Measurements from ENCODE around the gene SQSTM1. TPM values are rescaled to one million over a fixed set of nuclear protein-coding genes. Genes with fewer than 3 reads are reported as not detected.

Gene SQSTM1
- total RNA-seq, 2 experiments from 2014 or later = 70.6 to 87.6 TPM

GRCh38 chr5:179812135-179812825, 8.4 kb upstream of the SQSTM1 start:
- no peaks in the 10 kb centered on the region for H3K27me3 Mint-ChIP-seq
- no peaks in the 10 kb centered on the region for H3K4me1 Mint-ChIP-seq
- CTCF ChIA-PET = interaction anchor here (0.6 to 2.2 kb wide), 3 partner anchors 10 to 545 kb away, joined by 3 to 11 read pairs (median 4); no protein-coding TSS in a partner anchor

GRCh38 chr5:179812997-179813607, 7.6 kb upstream of the SQSTM1 start:
- ATAC-seq (no peak), DNase-seq (no peak)
- no peak overlapping the region for H3K4me3 Mint-ChIP-seq
- H3K9me3 Mint-ChIP-seq (ENCODE audit: low read depth) = no peaks in the 10 kb centered on the region
- intact Hi-C loops (cut with DNase I, micrococcal nuclease) = no loop called here
- H3K27ac Mint-ChIP-seq = no peak overlapping the region
- H3K4me1 Mint-ChIP-seq = peaks cover 3% of the 10 kb centered on the region
- H3K36me3 Mint-ChIP-seq (ENCODE audit: low read depth) = peaks cover 27% of the 10 kb centered on the region
- CTCF ChIA-PET = interaction anchor here (0.6 kb wide), 1 partner anchor 544 kb away, joined by 3 read pairs; no protein-coding TSS in a partner anchor
- H3K27me3 Mint-ChIP-seq = peaks cover under 1% of the 10 kb centered on the region
- POLR2A ChIA-PET = no interaction called here

More at GRCh38 chr5:179812135-179812825, 8.4 kb upstream of the SQSTM1 start:
- POLR2A ChIA-PET = no interaction called here
- intact Hi-C loops (cut with DNase I, micrococcal nuclease) = no loop called here
- H3K4me3 Mint-ChIP-seq = no peak overlapping the region
- no peak overlapping the region for H3K27ac Mint-ChIP-seq
- H3K9me3 Mint-ChIP-seq (ENCODE audit: low read depth) = no peaks in the 10 kb centered on the region
- DNase-seq = no peak
- no peak for ATAC-seq
- peaks cover 27% of the 10 kb centered on the region for H3K36me3 Mint-ChIP-seq (ENCODE audit: low read depth)

GRCh38 chr5:179814090-179814489, 6.6 kb upstream of the SQSTM1 start:
- Mint-ChIP-seq H3K4me1 (peaks cover 11% of the 10 kb centered on the region), H3K27me3 (peaks cover 2% of the 10 kb centered on the region), H3K36me3 (ENCODE audit: low read depth) (peaks cover 27% of the 10 kb centered on the region), H3K4me3 (no peak overlapping the region), H3K9me3 (ENCODE audit: low read depth) (no peaks in the 10 kb centered on the region), H3K27ac (no peak overlapping the region)
- POLR2A ChIA-PET = no interaction called here
- intact Hi-C loops (cut with DNase I, micrococcal nuclease) = no loop called here
- ATAC-seq (no peak), DNase-seq (no peak)
- CTCF ChIA-PET = interaction anchor here (1.0 kb wide), 1 partner anchor 12 kb away, joined by 3 read pairs; no protein-coding TSS in a partner anchor

GRCh38 chr5:179815491-179816249, 5.0 kb upstream of the SQSTM1 start:
- Mint-ChIP-seq H3K4me3 (no peak overlapping the region), H3K27ac (no peak overlapping the region), H3K27me3 (peaks cover 2% of the 10 kb centered on the region), H3K9me3 (ENCODE audit: low read depth) (no peaks in the 10 kb centered on the region), H3K36me3 (ENCODE audit: low read depth) (peaks cover 22% of the 10 kb centered on the region), H3K4me1 (peaks cover 21% of the 10 kb centered on the region)
- intact Hi-C loops (cut with DNase I, micrococcal nuclease) = no loop called here
- ChIA-PET CTCF (no interaction called here), POLR2A (no interaction called here)
- no peak for ATAC-seq
- no peak for DNase-seq

GRCh38 chr5:179816401-179816795, 4.3 kb upstream of the SQSTM1 start:
- intact Hi-C loops (cut with DNase I, micrococcal nuclease) = no loop called here
- Mint-ChIP-seq H3K27ac (no peak overlapping the region), H3K36me3 (ENCODE audit: low read depth) (peaks cover 19% of the 10 kb centered on the region), H3K9me3 (ENCODE audit: low read depth) (no peaks in the 10 kb centered on the region), H3K27me3 (peaks cover 2% of the 10 kb centered on the region), H3K4me3 (no peak overlapping the region), H3K4me1 (peaks cover 21% of the 10 kb centered on the region)
- no peak for ATAC-seq
- CTCF ChIA-PET = no interaction called here
- DNase-seq = no peak
- POLR2A ChIA-PET = no interaction called here

GRCh38 chr5:179816796-179817469, 3.8 kb upstream of the SQSTM1 start:
- no peak for ATAC-seq
- H3K4me3 Mint-ChIP-seq = no peak overlapping the region
- peaks cover 22% of the 10 kb centered on the region for H3K4me1 Mint-ChIP-seq
- H3K27ac Mint-ChIP-seq = no peak overlapping the region
- H3K9me3 Mint-ChIP-seq (ENCODE audit: low read depth) = no peaks in the 10 kb centered on the region
- peaks cover 2% of the 10 kb centered on the region for H3K27me3 Mint-ChIP-seq
- ChIA-PET POLR2A (no interaction called here), CTCF (interaction anchor here (0.6 to 1.0 kb wide), 2 partner anchors 9 to 142 kb away, joined by 3 to 4 read pairs; no protein-coding TSS in a partner anchor)
- DNase-seq = no peak
- peaks cover 18% of the 10 kb centered on the region for H3K36me3 Mint-ChIP-seq (ENCODE audit: low read depth)
- intact Hi-C loops (cut with DNase I, micrococcal nuclease) = no loop called here

- Mint-ChIP-seq H3K9me3 (ENCODE audit: low read depth) (no peaks in the 10 kb centered on the region), H3K36me3 (ENCODE audit: low read depth) (peaks cover 18% of the 10 kb centered on the region), H3K27me3 (peaks cover 2% of the 10 kb centered on the region), H3K4me3 (no peak overlapping the region), H3K27ac (no peak overlapping the region), H3K4me1 (peaks cover 27% of the 10 kb centered on the region)
- DNase-seq (no peak), ATAC-seq (no peak)
- ChIA-PET POLR2A (no interaction called here), CTCF (interaction anchor here (0.6 to 1.0 kb wide), 2 partner anchors 9 to 142 kb away, joined by 3 to 4 read pairs; no protein-coding TSS in a partner anchor)
- intact Hi-C loops (cut with DNase I, micrococcal nuclease) = no loop called here
Measured at GRCh38 chr5:179817470-179817840, 3.2 kb upstream of the SQSTM1 start.

- H3K4me3 Mint-ChIP-seq = peak overlapping the region; percentile 67
- no peak for ATAC-seq
- H3K27ac Mint-ChIP-seq = peak overlapping the region; percentile 58
- DNase-seq = no peak
- intact Hi-C loops (cut with DNase I, micrococcal nuclease) = no loop called here
- peaks cover 19% of the 10 kb centered on the region for H3K36me3 Mint-ChIP-seq (ENCODE audit: low read depth)
- CTCF ChIA-PET = interaction anchor here (0.6 to 1.0 kb wide), 2 partner anchors 8 to 143 kb away, joined by 3 to 4 read pairs; no protein-coding TSS in a partner anchor
- H3K4me1 Mint-ChIP-seq = peaks cover 34% of the 10 kb centered on the region
- peaks cover 2% of the 10 kb centered on the region for H3K27me3 Mint-ChIP-seq
- no peaks in the 10 kb centered on the region for H3K9me3 Mint-ChIP-seq (ENCODE audit: low read depth)
- POLR2A ChIA-PET = no interaction called here
Measured at GRCh38 chr5:179817890-179818745, 2.6 kb upstream of the SQSTM1 start.

GRCh38 chr5:179818746-179819295, 1.9 kb upstream of the SQSTM1 start:
- Mint-ChIP-seq H3K27me3 (peaks cover 2% of the 10 kb centered on the region), H3K4me3 (peak overlapping the region; percentile 67), H3K4me1 (peaks cover 37% of the 10 kb centered on the region), H3K27ac (peak overlapping the region; percentile 72), H3K36me3 (ENCODE audit: low read depth) (peaks cover 26% of the 10 kb centered on the region), H3K9me3 (ENCODE audit: low read depth) (no peaks in the 10 kb centered on the region)
- CTCF ChIA-PET = interaction anchor here (1.0 to 2.2 kb wide), 2 partner anchors 9 to 18 kb away, joined by 3 to 10 read pairs; no protein-coding TSS in a partner anchor
- DNase-seq (peak; percentile 93), ATAC-seq (peak; percentile 68)
- POLR2A ChIA-PET = no interaction called here
- intact Hi-C loops (cut with DNase I, micrococcal nuclease) = loop anchor here in 1 of 2 experiments (1.0 kb wide), 1 partner anchor 121 kb away; the partner anchor contains the start of gene CANX
